Neural progenitor cell (in vitro differentiated cells): ENCODE measurements around the gene SLC25A42. TPM values are rescaled to one million over a fixed set of nuclear protein-coding genes. Genes with fewer than 3 reads are reported as not detected.
A peak's percentile ranks its signal among the peaks of the same experiment; 100 is the strongest.

Experiments used
- DNase-seq: peaks from one replicate; pipeline ENCODE4 v3.0.0-alpha.2; 2016; ENCODE audit warnings: low spot score
- H2AFZ ChIP-seq: fragments of 200-600 bp; sonication (generic); replicated peaks from 2 replicates; pipeline ENCODE4 v1.6.1; 2016; ENCODE audit warnings: antibody characterized with exemption
- H3F3A ChIP-seq: fragments of 200-600 bp; sonication (generic); 2 replicates; pipeline ENCODE4 v1.6.1; 2016; ENCODE audit warnings: antibody characterized with exemption, low read depth
- H3K27ac ChIP-seq: fragments of 200-600 bp; sonication (generic); 2 replicates; pipeline ENCODE4 v1.5.1; 2016; ENCODE audit warnings: mild to moderate bottlenecking
- H3K27me3 ChIP-seq: fragments of 200-600 bp; sonication (generic); 2 replicates; pipeline ENCODE4 v1.6.1; 2016; ENCODE audit warnings: mild to moderate bottlenecking, moderate library complexity
- H3K36me3 ChIP-seq: fragments of 200-600 bp; sonication (generic); 2 replicates; pipeline ENCODE4 v1.5.1; 2016
- H3K4me1 ChIP-seq: fragments of 200-600 bp; sonication (generic); 2 replicates; pipeline ENCODE4 v1.6.1; 2016; ENCODE audit warnings: mixed run types
- H3K4me2 ChIP-seq: fragments of 200-600 bp; sonication (generic); 2 replicates; pipeline ENCODE4 v1.6.1; 2016
- H3K4me3 ChIP-seq: fragments of 200-600 bp; sonication (generic); 2 replicates; pipeline ENCODE4 v1.5.1; 2016
- H3K79me2 ChIP-seq: fragments of 200-600 bp; sonication (generic); 2 replicates; pipeline ENCODE4 v1.6.1; 2016; ENCODE audit warnings: low read depth
- H3K9ac ChIP-seq: fragments of 200-600 bp; sonication (generic); 2 replicates; pipeline ENCODE4 v1.6.1; 2016
- H3K9me3 ChIP-seq: fragments of 200-600 bp; sonication (generic); 2 replicates; pipeline ENCODE4 v1.5.1; 2016; ENCODE audit warnings: low read depth
- H4K20me1 ChIP-seq: fragments of 200-600 bp; sonication (generic); 2 replicates; pipeline ENCODE4 v1.6.1; 2016; ENCODE audit warnings: low read depth
- H3K27ac Mint-ChIP-seq: 3 replicates; pipeline ENCODE4 v1.8.0; 2021; ENCODE audit warnings: mixed read lengths
- H3K27me3 Mint-ChIP-seq: 2 replicates; pipeline ENCODE4 v1.8.0; 2022; ENCODE audit warnings: low read depth, mild to moderate bottlenecking, inconsistent platforms, moderate library complexity, mixed read lengths; ENCODE audit not compliant: insufficient read depth
- H3K36me3 Mint-ChIP-seq: 3 replicates; pipeline ENCODE4 v1.8.0; 2021; ENCODE audit warnings: mixed read lengths
- H3K4me1 Mint-ChIP-seq: 3 replicates; pipeline ENCODE4 v1.8.0; 2021; ENCODE audit warnings: mixed read lengths
- H3K4me3 Mint-ChIP-seq: 3 replicates; pipeline ENCODE4 v1.8.0; 2021; ENCODE audit warnings: mild to moderate bottlenecking, moderate library complexity, mixed read lengths
- H3K9me3 Mint-ChIP-seq: 3 replicates; pipeline ENCODE4 v1.8.0; 2020; ENCODE audit warnings: mixed read lengths
- EZH2 ChIP-seq: fragments of 200-600 bp; sonication (generic); IDR thresholded peaks from 2 replicates; pipeline ENCODE4 v1.6.1; 2017; ENCODE audit warnings: antibody characterized with exemption, mild to moderate bottlenecking, moderate library complexity
- EZH2phosphoT487 ChIP-seq: fragments of 200-600 bp; sonication (generic); IDR thresholded peaks from 2 replicates; pipeline ENCODE4 v1.6.1; 2017; ENCODE audit warnings: antibody characterized with exemption
- total RNA-seq: library from RNA; depleted of rRNA; stranded (reverse); fragments of >200 nt; gene quantifications from 2 replicates; pipeline ENCODE4 v1.2.3, GENCODE V29; 2015; ENCODE audit warnings: low replicate concordance
- TF ChIP-seq, protein P1 (sequence below): fragments of 200-600 bp; sonication (generic); IDR thresholded peaks from 2 replicates; pipeline ENCODE4 v1.5.1; 2017; ENCODE audit warnings: antibody characterized with exemption, mild to moderate bottlenecking

Gene SLC25A42
- total RNA-seq, 1 donor from 2014 or later = 4.0 TPM

DNA sequence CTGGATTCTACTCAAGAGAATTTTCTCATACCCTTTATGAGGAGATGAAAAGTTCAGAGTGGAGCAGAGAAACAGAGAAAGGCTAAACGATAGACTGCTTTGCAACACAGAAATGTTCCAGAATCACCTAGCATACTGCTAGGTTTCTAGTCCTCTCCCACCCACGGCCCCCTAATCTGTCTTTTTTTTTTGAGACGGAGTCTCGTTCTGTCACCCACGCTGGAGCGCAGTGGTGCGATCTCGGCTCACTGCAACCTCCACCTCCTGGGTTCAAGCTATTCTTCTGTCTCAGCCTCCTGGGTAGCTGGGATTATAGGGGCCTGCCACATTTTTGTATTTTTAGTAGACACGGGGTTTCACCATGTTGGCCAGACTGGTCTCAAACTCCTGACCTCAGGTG lies 35.3 kb upstream of the SLC25A42 start:
- Histone ChIP-seq H3K27ac (no peak overlapping the region), H3K36me3 (no peaks in the 10 kb centered on the region), H2AFZ (no peak overlapping the region), H3K4me2 (no peak overlapping the region), H3K4me3 (no peak overlapping the region), H3K4me1 (peaks cover 4% of the 10 kb centered on the region), H3K9me3 (no peaks in the 10 kb centered on the region), H3K9ac (no peak overlapping the region), H4K20me1 (peaks cover 85% of the 10 kb centered on the region), H3K27me3 (no peaks in the 10 kb centered on the region), H3F3A (peaks cover 15% of the 10 kb centered on the region), H3K79me2 (peaks cover 76% of the 10 kb centered on the region)
- H3K27me3 Mint-ChIP-seq = no peaks in the 10 kb centered on the region
- no peak overlapping the region for H3K4me3 Mint-ChIP-seq
- TF ChIP-seq, protein P1, sequence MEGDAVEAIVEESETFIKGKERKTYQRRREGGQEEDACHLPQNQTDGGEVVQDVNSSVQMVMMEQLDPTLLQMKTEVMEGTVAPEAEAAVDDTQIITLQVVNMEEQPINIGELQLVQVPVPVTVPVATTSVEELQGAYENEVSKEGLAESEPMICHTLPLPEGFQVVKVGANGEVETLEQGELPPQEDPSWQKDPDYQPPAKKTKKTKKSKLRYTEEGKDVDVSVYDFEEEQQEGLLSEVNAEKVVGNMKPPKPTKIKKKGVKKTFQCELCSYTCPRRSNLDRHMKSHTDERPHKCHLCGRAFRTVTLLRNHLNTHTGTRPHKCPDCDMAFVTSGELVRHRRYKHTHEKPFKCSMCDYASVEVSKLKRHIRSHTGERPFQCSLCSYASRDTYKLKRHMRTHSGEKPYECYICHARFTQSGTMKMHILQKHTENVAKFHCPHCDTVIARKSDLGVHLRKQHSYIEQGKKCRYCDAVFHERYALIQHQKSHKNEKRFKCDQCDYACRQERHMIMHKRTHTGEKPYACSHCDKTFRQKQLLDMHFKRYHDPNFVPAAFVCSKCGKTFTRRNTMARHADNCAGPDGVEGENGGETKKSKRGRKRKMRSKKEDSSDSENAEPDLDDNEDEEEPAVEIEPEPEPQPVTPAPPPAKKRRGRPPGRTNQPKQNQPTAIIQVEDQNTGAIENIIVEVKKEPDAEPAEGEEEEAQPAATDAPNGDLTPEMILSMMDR = no peak
- TF ChIP-seq EZH2 = no peak
- TF ChIP-seq EZH2phosphoT487 = no peak
- H3K27ac Mint-ChIP-seq = peak overlapping the region; percentile 62
- H3K9me3 Mint-ChIP-seq = no peaks in the 10 kb centered on the region
- H3K36me3 Mint-ChIP-seq = peaks cover 40% of the 10 kb centered on the region
- DNase-seq = no peak
- H3K4me1 Mint-ChIP-seq = peaks cover 17% of the 10 kb centered on the region

DNA sequence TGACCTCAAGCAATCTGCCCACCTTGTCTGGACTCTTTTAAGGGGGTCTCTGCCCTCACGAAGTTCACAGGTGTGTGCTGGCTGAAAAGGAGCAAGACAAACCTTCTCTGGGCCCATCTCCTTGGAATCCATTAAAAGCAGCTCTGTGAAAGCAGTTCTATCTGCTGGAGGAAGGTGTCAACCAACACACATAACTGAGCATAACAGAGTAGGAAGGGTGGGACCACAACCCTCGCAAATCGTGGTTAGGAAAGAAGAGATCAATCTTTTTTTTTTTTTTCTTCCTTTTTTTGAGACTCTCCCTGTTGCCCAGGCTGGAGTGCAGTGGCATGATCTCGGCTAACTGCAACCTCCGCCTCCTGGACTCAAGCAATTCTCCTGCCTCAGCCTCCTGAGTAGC lies 31.9 kb upstream of the SLC25A42 start:
- H3K27me3 Mint-ChIP-seq = peaks cover 3% of the 10 kb centered on the region
- peaks cover 29% of the 10 kb centered on the region for H3K36me3 Mint-ChIP-seq
- Histone ChIP-seq H3K9ac (no peak overlapping the region), H3K4me3 (peak overlapping the region; percentile 98), H3K36me3 (no peaks in the 10 kb centered on the region), H2AFZ (no peak overlapping the region), H3K27me3 (no peaks in the 10 kb centered on the region), H3K4me1 (peaks cover 4% of the 10 kb centered on the region), H3K4me2 (peak overlapping the region; percentile 96), H3K27ac (no peak overlapping the region), H3F3A (peaks cover 23% of the 10 kb centered on the region), H3K79me2 (peaks cover 84% of the 10 kb centered on the region), H3K9me3 (no peaks in the 10 kb centered on the region), H4K20me1 (peaks cover 69% of the 10 kb centered on the region)
- peak overlapping the region; percentile 83 for H3K27ac Mint-ChIP-seq
- peaks cover 22% of the 10 kb centered on the region for H3K4me1 Mint-ChIP-seq
- H3K4me3 Mint-ChIP-seq = peak overlapping the region; percentile 99
- peaks cover 3% of the 10 kb centered on the region for H3K9me3 Mint-ChIP-seq
- no peak for DNase-seq
- TF ChIP-seq, protein P1 = no peak
- TF ChIP-seq EZH2 = no peak

DNA sequence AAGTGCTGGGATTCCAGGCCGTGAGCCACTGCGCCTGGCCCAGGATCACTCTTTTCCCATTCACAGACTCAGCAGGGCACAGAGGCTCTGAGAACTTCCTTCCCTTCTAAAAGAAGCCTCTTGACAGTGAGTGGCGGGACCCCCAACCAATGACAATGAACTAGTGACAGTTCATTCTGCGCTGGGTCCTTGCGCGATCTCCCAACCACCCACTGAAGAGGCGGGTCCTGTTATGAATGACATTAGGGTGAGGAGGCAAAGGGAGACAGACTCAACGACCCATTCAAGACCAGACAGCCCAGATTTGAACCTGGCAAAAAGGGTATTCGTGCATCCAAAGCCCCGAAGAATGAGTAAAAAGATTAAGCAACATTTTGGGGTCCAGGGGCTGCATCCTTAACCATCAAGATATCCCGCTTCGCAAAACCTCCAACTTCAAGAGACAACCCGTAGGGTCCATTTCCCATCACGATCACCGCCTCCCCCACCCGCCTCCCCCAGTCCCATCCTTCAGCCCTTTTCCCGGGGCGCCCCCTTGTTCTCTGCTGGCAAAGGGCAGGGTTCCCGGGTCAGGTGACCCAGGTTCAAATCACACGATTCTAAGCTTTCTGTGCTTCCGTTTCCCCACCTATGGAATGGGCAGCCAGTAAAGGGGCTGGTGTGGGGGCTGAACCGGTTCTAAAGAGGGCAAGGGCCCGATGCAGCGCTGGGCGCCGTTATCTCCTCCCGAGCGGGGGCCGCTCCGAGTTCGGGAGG lies 31.2 kb upstream of the SLC25A42 start:
- Histone ChIP-seq H3K36me3 (no peaks in the 10 kb centered on the region), H2AFZ (peak overlapping the region; percentile 99), H3K9ac (peak overlapping the region; percentile 88), H3K4me1 (peaks cover 4% of the 10 kb centered on the region), H3K4me3 (peak overlapping the region; percentile 98), H3K27ac (peak overlapping the region; percentile 67), H3K27me3 (no peaks in the 10 kb centered on the region), H3F3A (peaks cover 23% of the 10 kb centered on the region), H3K79me2 (peaks cover 85% of the 10 kb centered on the region), H3K4me2 (peak overlapping the region; percentile 96), H4K20me1 (peaks cover 62% of the 10 kb centered on the region), H3K9me3 (peaks cover 2% of the 10 kb centered on the region)
- TF ChIP-seq EZH2 (no peak), EZH2phosphoT487 (no peak)
- TF ChIP-seq, protein P1 = no peak
- peaks cover 22% of the 10 kb centered on the region for H3K4me1 Mint-ChIP-seq
- H3K27ac Mint-ChIP-seq = peak overlapping the region; percentile 93
- H3K36me3 Mint-ChIP-seq = peaks cover 27% of the 10 kb centered on the region
- H3K9me3 Mint-ChIP-seq = peaks cover 5% of the 10 kb centered on the region
- peaks cover 3% of the 10 kb centered on the region for H3K27me3 Mint-ChIP-seq
- H3K4me3 Mint-ChIP-seq = peak overlapping the region; percentile 99
- DNase-seq = peak; percentile 91
